ENCODE data around the gene STEAP3.

GRCh38 chr2:119245841-119246230, 22.2 kb downstream of the STEAP3 start:
- no peak for TF ChIP-seq ZNF274 (IDR thresholded peaks at IDR 0.05; ENCODE audit: low read depth, low read length)
- no peak for TF ChIP-seq YY1 (IDR thresholded peaks at IDR 0.05; ENCODE audit: insufficient read depth, insufficient read length)
- no peak for TF ChIP-seq SUZ12 (IDR thresholded peaks at IDR 0.05; ENCODE audit: extremely low read depth, insufficient read depth, insufficient read length)

All from NT2/D1 (cell line).